Measurements from ENCODE around the gene EML6.

The EML6 gene

GRCh38 chr2:54797307-54797706, 73.8 kb downstream of the EML6 start:
- TF ChIP-seq CTCF (IDR thresholded peaks at IDR 0.05; ENCODE audit: unreplicated experiment in 3 of 3): no peak
- Mint-ChIP-seq H3K36me3 (ENCODE audit: low read depth) (no peaks in the 10 kb centered on the region), H3K27ac (no peak overlapping the region), H3K4me1 (peaks cover 7% of the 10 kb centered on the region), H3K9me3 (no peaks in the 10 kb centered on the region), H3K4me3 (no peak overlapping the region), H3K27me3 (ENCODE audit: low read depth) (peaks cover 6% of the 10 kb centered on the region)

- H3K4me3 Mint-ChIP-seq: no peak overlapping the region
- H3K4me1 Mint-ChIP-seq: no peaks in the 10 kb centered on the region
- H3K27ac Mint-ChIP-seq: no peak overlapping the region
- TF ChIP-seq CTCF (IDR thresholded peaks at IDR 0.05; ENCODE audit: unreplicated experiment in 3 of 3): no peak
- no peaks in the 10 kb centered on the region for H3K36me3 Mint-ChIP-seq (ENCODE audit: low read depth)
- no peaks in the 10 kb centered on the region for H3K27me3 Mint-ChIP-seq (ENCODE audit: low read depth)
- peaks cover 3% of the 10 kb centered on the region for H3K9me3 Mint-ChIP-seq
Observed at GRCh38 chr2:54801352-54801751, 77.9 kb downstream of the EML6 start.

GRCh38 chr2:54803783-54804751, 80.6 kb downstream of the EML6 start:
- no peak for TF ChIP-seq CTCF (IDR thresholded peaks at IDR 0.05; ENCODE audit: unreplicated experiment in 3 of 3)
- no peak overlapping the region for H3K4me3 Mint-ChIP-seq
- peaks cover 6% of the 10 kb centered on the region for H3K9me3 Mint-ChIP-seq
- no peaks in the 10 kb centered on the region for H3K36me3 Mint-ChIP-seq (ENCODE audit: low read depth)
- H3K27ac Mint-ChIP-seq: no peak overlapping the region
- no peaks in the 10 kb centered on the region for H3K27me3 Mint-ChIP-seq (ENCODE audit: low read depth)
- no peaks in the 10 kb centered on the region for H3K4me1 Mint-ChIP-seq

GRCh38 chr2:54805255-54805654, 81.8 kb downstream of the EML6 start:
- TF ChIP-seq CTCF (IDR thresholded peaks at IDR 0.05; ENCODE audit: unreplicated experiment in 3 of 3): no peak
- H3K9me3 Mint-ChIP-seq: peaks cover 6% of the 10 kb centered on the region
- no peaks in the 10 kb centered on the region for H3K36me3 Mint-ChIP-seq (ENCODE audit: low read depth)
- H3K27me3 Mint-ChIP-seq (ENCODE audit: low read depth): no peaks in the 10 kb centered on the region
- H3K4me3 Mint-ChIP-seq: no peak overlapping the region
- H3K27ac Mint-ChIP-seq: no peak overlapping the region
- H3K4me1 Mint-ChIP-seq: peaks cover 5% of the 10 kb centered on the region

- Mint-ChIP-seq H3K27ac (no peak overlapping the region), H3K9me3 (peaks cover 6% of the 10 kb centered on the region), H3K4me3 (no peak overlapping the region), H3K36me3 (ENCODE audit: low read depth) (no peaks in the 10 kb centered on the region), H3K4me1 (peaks cover 5% of the 10 kb centered on the region), H3K27me3 (ENCODE audit: low read depth) (no peaks in the 10 kb centered on the region)
- TF ChIP-seq CTCF (IDR thresholded peaks at IDR 0.05; ENCODE audit: unreplicated experiment in 3 of 3): no peak
Observed at GRCh38 chr2:54806975-54807374, 83.5 kb downstream of the EML6 start.

GRCh38 chr2:54808661-54809060, 85.2 kb downstream of the EML6 start:
- no peak overlapping the region for H3K27ac Mint-ChIP-seq

More at GRCh38 chr2:54808661-54809060, 85.2 kb downstream of the EML6 start:
- no peak overlapping the region for H3K4me3 Mint-ChIP-seq
- no peaks in the 10 kb centered on the region for H3K27me3 Mint-ChIP-seq (ENCODE audit: low read depth)
- H3K9me3 Mint-ChIP-seq: peaks cover 6% of the 10 kb centered on the region
- no peak for TF ChIP-seq CTCF (IDR thresholded peaks at IDR 0.05; ENCODE audit: unreplicated experiment in 3 of 3)
- no peaks in the 10 kb centered on the region for H3K36me3 Mint-ChIP-seq (ENCODE audit: low read depth)
- H3K4me1 Mint-ChIP-seq: peaks cover 5% of the 10 kb centered on the region

All from nephron (organoid).